GM18867 (cell line): ENCODE measurements around the gene FGR.
"Not testable (repeated sequence)": the region's sequence is repeated elsewhere in the genome, so short reads cannot be mapped to it uniquely, and the experiment has no call there.

Experiments used
- ATAC-seq: cut with Tn5 transposase; IDR thresholded peaks from one replicate; pipeline ENCODE4 v1.9.1; 2021; ENCODE audit warnings: mild to moderate bottlenecking, moderate library complexity; ENCODE audit not compliant: unreplicated experiment

The FGR gene

GRCh38 chr1:27660300-27660835 is 25.4 kb upstream of the FGR start:
- ATAC-seq = no peak

DNA sequence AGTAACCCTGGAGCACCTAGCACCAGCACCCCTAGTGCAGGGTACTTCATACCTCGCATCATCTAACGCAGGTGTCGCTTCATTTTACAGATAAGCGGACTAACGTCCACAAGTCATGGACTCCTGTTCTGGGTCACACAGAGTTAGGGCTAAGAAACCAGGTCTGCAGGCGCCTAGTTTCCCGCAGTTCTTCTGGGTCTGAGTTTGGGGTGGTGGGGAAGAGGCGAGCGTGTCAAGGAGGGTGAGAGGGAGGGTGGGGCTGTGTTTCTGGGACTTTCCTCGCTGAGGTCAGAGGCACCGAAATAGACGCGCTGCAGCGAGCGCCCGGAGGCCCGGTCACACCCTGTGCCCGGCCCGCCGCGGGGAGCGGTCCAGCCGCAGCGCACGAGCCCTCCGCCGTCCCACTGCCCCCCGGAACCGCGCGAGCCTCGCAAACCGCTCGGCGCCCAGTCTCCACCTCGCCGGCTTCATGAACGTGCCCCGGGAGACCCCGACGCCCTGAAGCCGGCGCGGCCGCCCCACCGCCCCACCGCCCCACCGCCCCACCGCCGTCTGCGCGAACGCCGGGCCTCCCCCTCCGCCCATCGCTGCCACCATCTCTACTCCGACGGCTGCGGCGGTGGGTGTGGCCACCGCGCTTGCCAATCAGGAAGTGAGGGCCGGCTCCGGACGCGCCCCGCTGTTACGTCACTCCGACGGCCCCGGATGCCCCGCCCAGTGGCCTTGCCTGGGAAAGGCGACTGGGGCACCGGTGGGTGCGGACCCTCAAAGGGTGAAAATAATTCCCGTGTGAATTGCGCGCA is 24.7 kb upstream of the FGR start:
- ATAC-seq = peak; percentile 64

DNA sequence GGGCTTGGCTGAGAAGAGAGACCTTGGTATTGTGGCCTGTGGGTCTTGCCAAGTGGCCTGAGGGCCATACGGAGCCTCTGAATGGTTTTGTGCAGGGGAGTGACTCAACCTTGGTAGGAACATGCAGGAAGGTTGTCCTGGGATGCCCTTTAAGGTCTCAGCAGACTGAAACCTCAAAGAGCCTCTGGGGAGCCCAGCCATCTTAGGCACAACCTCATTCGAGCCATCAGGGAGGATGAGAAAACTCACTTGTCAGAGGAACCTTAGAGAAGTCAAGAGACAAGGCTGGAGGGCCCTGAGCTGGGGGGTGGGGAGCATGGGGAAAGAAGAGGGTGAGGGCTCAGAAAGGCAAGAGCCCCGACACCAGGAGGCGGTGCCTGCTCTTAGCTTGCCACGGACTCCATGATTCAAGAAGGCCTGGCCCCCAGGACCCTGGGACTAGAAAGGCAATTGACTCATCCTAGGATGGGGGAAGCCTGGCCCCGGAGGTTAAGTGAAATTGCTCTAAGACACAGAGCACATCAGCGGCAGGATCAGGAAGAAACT is 24.0 kb upstream of the FGR start:
- ATAC-seq = peak; percentile 13

- no peak for ATAC-seq
Measured at GRCh38 chr1:27656157-27656893, 21.3 kb upstream of the FGR start.

GRCh38 chr1:27655151-27655937 is 20.4 kb upstream of the FGR start:
- ATAC-seq = no peak

- ATAC-seq = no peak
Measured at GRCh38 chr1:27652111-27652864, 17.3 kb upstream of the FGR start.

- ATAC-seq = no peak
Measured at GRCh38 chr1:27650539-27651175, 15.7 kb upstream of the FGR start.

DNA sequence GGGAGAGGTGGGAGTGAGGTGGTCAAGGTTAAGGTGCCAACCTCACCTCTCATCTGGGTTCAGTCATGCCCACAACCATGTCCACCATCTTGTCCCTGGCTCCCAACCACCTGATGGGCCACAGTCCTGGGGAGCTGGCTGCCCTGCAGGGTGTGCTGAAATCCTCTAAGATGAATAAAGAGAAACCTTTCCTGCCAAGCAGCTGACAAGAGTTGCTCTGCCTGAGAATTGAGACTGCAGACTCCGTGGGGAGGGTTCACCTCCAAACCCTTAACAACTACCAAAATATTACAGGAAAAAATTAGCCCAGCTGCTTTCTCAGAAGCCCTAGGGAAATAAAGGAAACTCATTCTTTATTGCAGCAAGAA is 15.2 kb upstream of the FGR start:
- ATAC-seq = no peak

DNA sequence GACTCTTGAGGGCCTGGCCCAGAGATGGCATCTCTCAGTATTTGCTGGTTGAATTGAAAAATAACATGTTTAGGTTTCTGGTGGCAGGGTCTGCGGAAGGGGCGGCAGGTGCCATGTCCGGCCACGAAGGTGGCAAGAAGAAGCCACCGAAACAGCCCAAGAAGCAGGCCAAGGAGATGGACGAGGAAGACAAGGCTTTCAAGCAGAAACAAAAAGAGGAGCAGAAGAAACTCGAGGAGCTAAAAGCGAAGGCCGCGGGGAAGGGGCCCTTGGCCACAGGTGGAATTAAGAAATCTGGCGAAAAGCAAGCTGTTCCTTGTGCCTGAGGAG is 14.3 kb upstream of the FGR start:
- no peak for ATAC-seq

DNA sequence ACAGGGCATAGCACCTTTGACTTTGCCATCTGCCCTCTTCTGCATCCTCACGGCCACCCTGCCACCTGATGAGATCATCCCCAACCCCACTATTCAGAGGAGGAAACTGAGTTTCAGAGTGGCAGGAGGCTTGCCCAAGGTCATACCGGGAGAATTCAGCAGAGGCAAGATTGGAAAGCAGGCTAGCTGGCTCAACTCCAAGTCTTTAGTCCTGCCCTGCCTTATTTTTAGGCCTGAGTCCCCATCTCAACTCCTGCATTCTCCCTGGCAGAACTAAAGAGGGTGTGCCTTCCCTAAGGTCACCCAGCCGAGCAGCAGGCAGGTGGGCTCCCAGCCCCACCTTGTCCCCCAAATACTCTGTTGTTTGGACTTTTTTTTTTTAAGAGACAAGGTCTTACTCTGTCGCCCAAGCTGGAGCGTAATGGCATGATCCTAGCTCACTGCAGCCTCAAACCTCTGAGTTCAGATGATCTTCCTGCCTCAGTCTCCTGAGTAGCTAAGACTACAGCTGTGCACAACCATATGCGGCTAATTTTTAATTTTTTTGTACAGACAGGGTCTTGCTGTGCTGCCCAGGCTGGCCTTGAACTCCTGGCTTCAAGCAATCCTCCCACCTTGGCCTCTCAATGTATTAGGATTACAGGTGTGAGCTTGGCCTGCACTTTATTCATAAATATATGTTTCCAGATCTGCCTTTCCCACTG is 13.8 kb upstream of the FGR start:
- ATAC-seq = no peak

- no peak for ATAC-seq
Measured at GRCh38 chr1:27647328-27647727, 12.3 kb upstream of the FGR start.

GRCh38 chr1:27646676-27647075 is 11.7 kb upstream of the FGR start:
- ATAC-seq = no peak

GRCh38 chr1:27645071-27645415 is 10.1 kb upstream of the FGR start:
- ATAC-seq = no peak

GRCh38 chr1:27644369-27645070 is 9.5 kb upstream of the FGR start:
- ATAC-seq = no peak

DNA sequence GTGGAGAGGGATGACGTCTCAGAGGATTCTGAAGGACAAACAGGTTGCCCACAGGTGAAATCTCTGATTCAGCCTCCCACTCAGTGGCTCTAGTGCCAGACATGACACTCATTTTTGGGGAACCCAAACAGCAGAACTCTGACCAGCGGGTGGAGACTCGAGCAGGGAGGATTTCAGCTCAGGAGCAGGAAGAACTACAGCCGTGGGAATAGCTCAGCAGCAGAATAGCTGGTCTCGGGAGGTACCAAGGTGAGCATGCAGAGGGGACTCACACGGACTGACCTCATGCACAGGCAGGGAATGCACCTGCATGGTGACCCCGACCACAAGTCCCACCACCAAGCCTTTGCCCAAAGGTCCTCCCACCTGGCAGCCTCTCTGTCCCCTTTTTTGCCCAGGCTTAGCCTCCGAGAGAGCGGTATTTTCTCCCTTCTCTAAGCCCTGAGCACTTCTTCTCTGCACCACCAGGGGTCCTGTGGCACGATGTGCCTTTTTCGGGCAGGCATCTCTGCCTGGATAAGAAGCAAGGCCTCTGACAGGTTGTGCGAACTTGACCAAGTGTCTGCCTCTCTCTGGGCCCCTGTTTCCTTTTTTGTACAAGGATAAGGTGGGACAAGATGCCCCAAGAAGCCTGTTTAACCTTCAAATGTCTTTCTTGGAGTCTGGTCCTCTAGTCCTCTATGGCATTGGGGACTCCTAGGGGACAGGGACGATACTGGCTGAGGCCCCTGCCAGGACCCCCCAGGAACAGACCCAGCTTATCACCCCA is 8.8 kb upstream of the FGR start:
- ATAC-seq = no peak

DNA sequence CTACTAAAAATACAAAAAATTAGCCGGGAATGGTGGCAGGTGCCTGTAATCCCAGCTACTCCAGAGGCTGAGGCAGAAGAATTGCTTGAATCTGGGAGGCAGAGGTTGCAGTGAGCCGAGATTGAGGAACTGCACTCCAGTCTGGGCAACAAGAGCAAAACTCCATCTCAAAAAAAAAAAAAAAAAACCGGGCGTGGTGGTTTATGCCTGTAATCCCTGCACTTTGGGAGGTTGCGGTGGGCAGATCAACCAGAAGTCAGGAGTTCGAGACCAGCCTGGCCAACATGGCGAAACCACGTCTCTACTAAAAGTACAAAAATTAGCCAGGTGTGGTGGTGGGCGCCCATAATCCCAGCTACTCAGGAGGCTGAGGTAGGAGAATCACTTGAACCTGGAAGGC is 5.5 kb upstream of the FGR start:
- ATAC-seq = not testable (repeated sequence)

- ATAC-seq = no peak
Measured at GRCh38 chr1:27638805-27639204, 3.8 kb upstream of the FGR start.

- no peak for ATAC-seq
Measured at GRCh38 chr1:27638047-27638734, 3.2 kb upstream of the FGR start.
